Stimulated activated CD4-positive, alpha-beta T cell treated with anti-CD3 and anti-CD28 coated beads, Interleukin-2, amount 100 ng/mL, for 4 hours (primary cell): ENCODE results near the gene KBTBD4.
"Not testable (repeated sequence)": the region's sequence is repeated elsewhere in the genome, so short reads cannot be mapped to it uniquely, and the experiment has no call there.

ENCODE experiments used
- DNase-seq: peaks from one replicate; pipeline ENCODE4 v3.0.0-alpha.2; 2020; ENCODE audit warnings: low read depth

The KBTBD4 gene

DNA sequence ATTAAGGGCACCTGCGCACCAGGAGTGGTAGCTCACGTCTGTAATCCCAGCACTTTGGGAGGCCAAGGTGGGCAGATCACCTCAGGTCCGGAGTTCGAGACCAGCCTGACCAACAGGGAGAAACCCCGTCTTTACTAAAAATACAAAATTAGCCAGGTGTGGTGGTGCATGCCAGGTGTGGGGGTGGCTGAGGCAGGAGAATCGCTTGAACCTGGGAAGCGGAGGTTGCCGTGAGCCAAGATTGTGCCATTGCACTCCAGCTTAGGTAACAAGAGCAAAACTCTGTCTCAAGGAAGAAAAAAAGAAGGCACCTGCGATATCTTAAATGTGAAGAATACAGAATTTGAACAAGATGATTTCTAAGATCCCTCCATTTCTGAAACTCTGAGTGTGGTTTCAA is 52.7 kb downstream of the KBTBD4 start:
- not testable (repeated sequence) for DNase-seq

DNA sequence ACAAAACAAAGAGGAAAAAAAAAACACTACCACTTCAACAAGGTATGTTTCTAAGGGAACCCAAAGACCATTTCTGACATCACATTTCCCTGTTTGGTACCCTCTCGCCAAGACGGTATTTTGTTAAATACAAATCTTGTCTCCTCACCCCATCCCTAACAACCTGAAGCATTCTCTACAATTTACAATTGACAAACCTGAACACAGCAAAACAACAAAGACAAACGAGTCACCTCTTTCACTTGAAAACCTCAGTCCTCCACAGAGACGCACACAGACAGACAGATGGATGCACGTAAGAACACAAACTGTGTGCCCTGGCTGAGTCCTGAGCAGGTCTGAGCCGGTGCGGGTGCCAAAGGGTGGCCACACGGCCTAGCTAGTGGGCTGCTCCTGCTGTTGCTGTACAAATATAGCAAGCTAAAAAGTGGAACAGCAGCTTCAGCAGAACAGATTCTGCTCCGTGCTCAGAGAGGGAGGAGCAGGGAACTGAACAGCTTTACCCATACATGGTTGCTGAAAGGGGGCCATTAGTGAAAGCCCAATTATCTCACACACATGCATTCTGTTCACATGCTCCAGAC is 54.4 kb downstream of the KBTBD4 start:
- no peak for DNase-seq

DNA sequence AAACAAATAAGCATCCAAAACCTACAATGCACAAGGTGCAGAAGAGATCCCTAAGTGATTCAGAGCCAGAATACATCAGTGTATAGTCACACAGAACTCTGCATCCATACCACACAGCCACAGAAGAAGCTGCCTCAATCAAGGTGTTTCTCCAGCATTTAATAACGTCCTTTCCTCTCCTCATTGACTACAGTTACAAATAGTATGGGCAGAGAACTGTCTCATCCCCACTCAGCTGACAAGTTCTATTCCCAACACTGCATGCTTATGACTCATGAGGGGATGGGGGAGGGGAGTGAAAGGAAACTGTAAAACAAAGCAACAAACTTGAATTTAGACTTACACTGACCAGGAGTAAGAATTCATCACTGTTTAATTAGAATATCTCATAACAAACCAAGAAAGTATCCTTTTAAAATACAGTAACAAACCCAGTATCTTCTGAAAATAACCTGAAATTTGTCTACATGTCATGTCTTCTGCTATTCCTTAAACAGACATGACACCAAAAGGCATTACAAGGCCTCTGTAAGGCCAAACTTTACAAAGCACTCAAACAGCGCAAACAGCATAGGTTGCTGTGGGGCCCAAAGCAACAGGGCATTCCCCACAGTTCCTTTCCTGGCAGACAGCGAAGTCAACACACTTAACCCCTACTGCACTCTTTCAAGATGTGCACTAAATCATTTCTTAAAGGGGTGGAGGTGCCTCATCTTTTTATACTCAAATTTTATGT is 55.1 kb downstream of the KBTBD4 start:
- peak; percentile 41 for DNase-seq
